Glutamatergic neuron (in vitro differentiated cells): ENCODE measurements around the gene OSBPL2. TPM values are rescaled to one million over a fixed set of nuclear protein-coding genes. Genes with fewer than 3 reads are reported as not detected.

Experiments
- DNase-seq: peaks from one replicate; pipeline ENCODE4 v3.0.0; 2022
- H3K27ac Mint-ChIP-seq: one replicate; pipeline ENCODE4 v1.8.0; 2020; ENCODE audit warnings: mild to moderate bottlenecking, mixed read lengths, inconsistent platforms; ENCODE audit not compliant: unreplicated experiment
- H3K27me3 Mint-ChIP-seq: one replicate; pipeline ENCODE4 v1.8.0; 2020; ENCODE audit warnings: mild to moderate bottlenecking, moderate library complexity, mixed read lengths, inconsistent platforms; ENCODE audit not compliant: unreplicated experiment
- H3K36me3 Mint-ChIP-seq: one replicate; pipeline ENCODE4 v1.8.0; 2020; ENCODE audit warnings: mild to moderate bottlenecking, mixed read lengths, inconsistent platforms; ENCODE audit not compliant: unreplicated experiment
- H3K4me1 Mint-ChIP-seq: one replicate; pipeline ENCODE4 v1.8.0; 2020; ENCODE audit warnings: mild to moderate bottlenecking, low read depth, mixed read lengths, inconsistent platforms; ENCODE audit not compliant: unreplicated experiment
- H3K4me3 Mint-ChIP-seq: one replicate; pipeline ENCODE4 v1.8.0; 2020; ENCODE audit warnings: mild to moderate bottlenecking, mixed read lengths, inconsistent platforms; ENCODE audit not compliant: unreplicated experiment
- H3K9me3 Mint-ChIP-seq: one replicate; pipeline ENCODE4 v1.8.0; 2020; ENCODE audit warnings: mild to moderate bottlenecking, moderate library complexity, mixed read lengths, inconsistent platforms; ENCODE audit not compliant: unreplicated experiment
- CTCF ChIP-seq: fragments of 200-600 bp; sonication (generic); IDR thresholded peaks from one replicate; pipeline ENCODE4 v1.5.0; 2021; ENCODE audit not compliant: partially characterized antibody, unreplicated experiment
- total RNA-seq: library from RNA; stranded (reverse); fragmentation: NEBNext Ultra II Directional; extraction: Animal tissue kit (Norgen Biotek cat#: 25700); gene quantifications from one replicate; pipeline ENCODE4 v1.2.1, GENCODE V29; 2021; ENCODE audit not compliant: unreplicated experiment

OSBPL2 gene
- total RNA-seq, 1 donor from 2014 or later, result 42.6 TPM

- no peaks in the 10 kb centered on the region for H3K36me3 Mint-ChIP-seq
- DNase-seq, result no peak
- no peak overlapping the region for H3K27ac Mint-ChIP-seq
Observed at GRCh38 chr20:62210496-62210855, 27.8 kb upstream of the OSBPL2 start.

GRCh38 chr20:62211216-62211615, 27.1 kb upstream of the OSBPL2 start:
- no peak for DNase-seq
- Mint-ChIP-seq H3K4me1 (peaks cover 2% of the 10 kb centered on the region), H3K27ac (no peak overlapping the region), H3K27me3 (peaks cover 2% of the 10 kb centered on the region), H3K9me3 (peaks cover 4% of the 10 kb centered on the region), H3K4me3 (no peak overlapping the region), H3K36me3 (no peaks in the 10 kb centered on the region)
- no peak for TF ChIP-seq CTCF

More at GRCh38 chr20:62210496-62210855, 27.8 kb upstream of the OSBPL2 start:
- peaks cover 2% of the 10 kb centered on the region for H3K27me3 Mint-ChIP-seq
- H3K4me3 Mint-ChIP-seq, result no peak overlapping the region
- peaks cover 2% of the 10 kb centered on the region for H3K4me1 Mint-ChIP-seq
- no peak for TF ChIP-seq CTCF
- H3K9me3 Mint-ChIP-seq, result peaks cover 4% of the 10 kb centered on the region

- Mint-ChIP-seq H3K4me3 (no peak overlapping the region), H3K36me3 (no peaks in the 10 kb centered on the region), H3K9me3 (peaks cover 3% of the 10 kb centered on the region), H3K27me3 (no peaks in the 10 kb centered on the region), H3K27ac (peak overlapping the region; percentile 87), H3K4me1 (peaks cover 2% of the 10 kb centered on the region)
- DNase-seq, result no peak
- TF ChIP-seq CTCF, result no peak
Observed at GRCh38 chr20:62211769-62212288, 26.5 kb upstream of the OSBPL2 start.

- DNase-seq, result peak; percentile 44
- Mint-ChIP-seq H3K27me3 (no peaks in the 10 kb centered on the region), H3K27ac (peak overlapping the region; percentile 87), H3K9me3 (peaks cover 3% of the 10 kb centered on the region), H3K4me3 (no peak overlapping the region), H3K4me1 (peaks cover 2% of the 10 kb centered on the region), H3K36me3 (no peaks in the 10 kb centered on the region)
- TF ChIP-seq CTCF, result no peak
Observed at GRCh38 chr20:62212299-62212698, 26.0 kb upstream of the OSBPL2 start.

- no peak for TF ChIP-seq CTCF
- no peaks in the 10 kb centered on the region for H3K36me3 Mint-ChIP-seq
- peaks cover 4% of the 10 kb centered on the region for H3K9me3 Mint-ChIP-seq
- no peaks in the 10 kb centered on the region for H3K27me3 Mint-ChIP-seq
- H3K27ac Mint-ChIP-seq, result no peak overlapping the region
- no peak for DNase-seq
- H3K4me3 Mint-ChIP-seq, result no peak overlapping the region
- H3K4me1 Mint-ChIP-seq, result peaks cover 3% of the 10 kb centered on the region
Observed at GRCh38 chr20:62214067-62214466, 24.3 kb upstream of the OSBPL2 start.
